ENCODE measurements around the gene XPO6. TPM values are rescaled to one million over a fixed set of nuclear protein-coding genes. Genes with fewer than 3 reads are reported as not detected.

The XPO6 gene
- total RNA-seq, 1 experiment from 2014 or later: 162 TPM

DNA sequence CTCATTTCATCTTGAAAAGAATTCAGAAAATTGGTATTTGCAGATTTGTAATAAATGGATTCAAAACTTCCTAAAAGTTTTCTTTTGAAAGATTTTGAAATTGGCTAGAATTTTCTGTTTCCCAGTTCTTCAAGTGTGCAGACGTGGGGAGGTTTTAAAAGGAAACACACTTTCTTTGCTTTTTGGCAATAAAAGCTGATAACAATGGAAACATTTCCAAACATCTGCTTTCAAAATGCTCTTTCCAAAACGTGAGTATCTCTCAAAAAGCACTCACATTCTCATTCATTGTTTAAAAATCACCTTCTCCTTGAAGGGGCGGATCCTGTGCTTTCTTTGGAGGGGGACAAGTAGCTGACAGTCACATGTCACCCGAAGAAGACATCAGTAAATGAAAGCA lies 139.7 kb downstream of the XPO6 start:
- Histone ChIP-seq H3K79me2 (ENCODE audit: insufficient read depth, low read length) (no peaks in the 10 kb centered on the region), H3K27me3 (ENCODE audit: insufficient read depth, low read length) (no peaks in the 10 kb centered on the region), H3K9me3 (ENCODE audit: control insufficient read depth in 1 of 2, insufficient read depth in 1 of 2, low read depth in 1 of 2, low read length in 2 of 2) (no peaks in the 10 kb centered on the region), H3K4me3 (replicated peaks in 1 of 2; ENCODE audit: low read depth in 1 of 2, low read length in 2 of 2) (no peak overlapping the region), H3K36me3 (ENCODE audit: control insufficient read depth in 1 of 2, insufficient read depth in 2 of 2, low read length in 2 of 2) (no peaks in the 10 kb centered on the region), H3K4me1 (ENCODE audit: control insufficient read depth in 1 of 2, insufficient read depth in 2 of 2, low read length in 2 of 2) (no peaks in the 10 kb centered on the region), H3K27ac (ENCODE audit: low read depth, low read length) (no peak overlapping the region), H4K20me1 (ENCODE audit: insufficient read depth) (no peaks in the 10 kb centered on the region), H3K9ac (ENCODE audit: low read length) (no peak overlapping the region), H3K4me2 (ENCODE audit: low read length) (no peak overlapping the region), H3K9me2 (ENCODE audit: insufficient read depth) (no peaks in the 10 kb centered on the region), H2AFZ (ENCODE audit: low read depth, low read length, poor library complexity, severe bottlenecking) (no peak overlapping the region)
- no TSS peak for BruUV-seq (replicated peaks)
- ChIA-PET RAD21 (ENCODE audit: low non-redundant PET in 1 of 2, low total read pairs in 2 of 2, uncharacterized antibody in 2 of 2, unreplicated experiment in 2 of 2) (no interaction called here), POLR2A (no interaction called here), CTCF (interaction anchor here (3.3 kb wide), 1 partner anchor 179 kb away, joined by 9 read pairs; no protein-coding TSS in a partner anchor)
- ATAC-seq (no peak), DNase-seq (ENCODE audit: low read depth, low spot score) (no peak)
- intact Hi-C loops (cut with micrococcal nuclease): loop anchor here (5.0 to 10.0 kb wide), 2 partner anchors 143 to 430 kb away; partner anchors contain the start of gene XPO6
- TF ChIP-seq ZBTB33 (IDR thresholded peaks at IDR 0.05; ENCODE audit: extremely low read depth, insufficient replicate concordance, low read length) (no peak), ZNF274 (IDR thresholded peaks at IDR 0.05; ENCODE audit: low read depth, low read length) (no peak), POLR2A (IDR thresholded peaks at IDR 0.05; ENCODE audit: borderline replicate concordance, extremely low read depth, insufficient read depth, insufficient read length) (no peak), EGR1 (IDR thresholded peaks at IDR 0.05; ENCODE audit: low read depth) (no peak), CBX3 (IDR thresholded peaks at IDR 0.05; ENCODE audit: low read depth) (no peak), EZH2 (IDR thresholded peaks at IDR 0.05) (no peak)
- TF ChIP-seq, protein P1, sequence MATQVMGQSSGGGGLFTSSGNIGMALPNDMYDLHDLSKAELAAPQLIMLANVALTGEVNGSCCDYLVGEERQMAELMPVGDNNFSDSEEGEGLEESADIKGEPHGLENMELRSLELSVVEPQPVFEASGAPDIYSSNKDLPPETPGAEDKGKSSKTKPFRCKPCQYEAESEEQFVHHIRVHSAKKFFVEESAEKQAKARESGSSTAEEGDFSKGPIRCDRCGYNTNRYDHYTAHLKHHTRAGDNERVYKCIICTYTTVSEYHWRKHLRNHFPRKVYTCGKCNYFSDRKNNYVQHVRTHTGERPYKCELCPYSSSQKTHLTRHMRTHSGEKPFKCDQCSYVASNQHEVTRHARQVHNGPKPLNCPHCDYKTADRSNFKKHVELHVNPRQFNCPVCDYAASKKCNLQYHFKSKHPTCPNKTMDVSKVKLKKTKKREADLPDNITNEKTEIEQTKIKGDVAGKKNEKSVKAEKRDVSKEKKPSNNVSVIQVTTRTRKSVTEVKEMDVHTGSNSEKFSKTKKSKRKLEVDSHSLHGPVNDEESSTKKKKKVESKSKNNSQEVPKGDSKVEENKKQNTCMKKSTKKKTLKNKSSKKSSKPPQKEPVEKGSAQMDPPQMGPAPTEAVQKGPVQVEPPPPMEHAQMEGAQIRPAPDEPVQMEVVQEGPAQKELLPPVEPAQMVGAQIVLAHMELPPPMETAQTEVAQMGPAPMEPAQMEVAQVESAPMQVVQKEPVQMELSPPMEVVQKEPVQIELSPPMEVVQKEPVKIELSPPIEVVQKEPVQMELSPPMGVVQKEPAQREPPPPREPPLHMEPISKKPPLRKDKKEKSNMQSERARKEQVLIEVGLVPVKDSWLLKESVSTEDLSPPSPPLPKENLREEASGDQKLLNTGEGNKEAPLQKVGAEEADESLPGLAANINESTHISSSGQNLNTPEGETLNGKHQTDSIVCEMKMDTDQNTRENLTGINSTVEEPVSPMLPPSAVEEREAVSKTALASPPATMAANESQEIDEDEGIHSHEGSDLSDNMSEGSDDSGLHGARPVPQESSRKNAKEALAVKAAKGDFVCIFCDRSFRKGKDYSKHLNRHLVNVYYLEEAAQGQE (IDR thresholded peaks at IDR 0.05; ENCODE audit: low read depth): no peak

Measured in HCT116 (cell line).